Spleen (tissue), 7 donors: Measurements from ENCODE around the gene RNLS.

Experiments used
- CTCF ChIP-seq, 11 experiments: fragments of 200-600 bp in 7 of 11; fragments of 450-650 bp in 4 of 11; sonication (generic) in 4 of 11; IDR thresholded peaks in 8 of 11; conservative IDR thresholded peaks in 3 of 11; 1 replicate in 7 of 11; 2 replicates in 4 of 11; pipeline versions ENCODE4 v1.4.0 to v1.8.0; 2016 to 2021; ENCODE audit warnings: antibody characterized with exemption in 11 of 11, inconsistent platforms in 4 of 11, mild to moderate bottlenecking in 1 of 11
- POLR2AphosphoS5 ChIP-seq, 3 donors: sonication (generic); formaldehyde crosslinking; IDR thresholded peaks; one replicate each; pipeline ENCODE4 v1.5.1; 2017; ENCODE audit warnings: antibody characterized with exemption in 3 of 3
- donor health status: DM: no; HTN: no; CAD: no; lungs with moderate emphysema.
- donor health status: DM: no; HTN: no; CAD: no.
- donor health status: DM: no; HTN: no; CAD: no.

- TF ChIP-seq CTCF (IDR thresholded peaks at IDR 0.05 in 8 of 11, conservative IDR thresholded peaks at IDR 0.05 in 3 of 11) = no peak
- no peak for TF ChIP-seq POLR2AphosphoS5 (IDR thresholded peaks at IDR 0.05)
Observed at GRCh38 chr10:88346144-88346977, 236.8 kb downstream of the RNLS start.
